SKM-1 treated with dmso at 0.1 percent for 144 hours (cell line): ENCODE data around the gene ALOXE3.

Experiments
- DNase-seq: peaks from one replicate; lab custom pipeline; 2025; ENCODE audit not compliant: unreplicated experiment; lab: John Stamatoyannopoulos, UW

Gene ALOXE3

DNA sequence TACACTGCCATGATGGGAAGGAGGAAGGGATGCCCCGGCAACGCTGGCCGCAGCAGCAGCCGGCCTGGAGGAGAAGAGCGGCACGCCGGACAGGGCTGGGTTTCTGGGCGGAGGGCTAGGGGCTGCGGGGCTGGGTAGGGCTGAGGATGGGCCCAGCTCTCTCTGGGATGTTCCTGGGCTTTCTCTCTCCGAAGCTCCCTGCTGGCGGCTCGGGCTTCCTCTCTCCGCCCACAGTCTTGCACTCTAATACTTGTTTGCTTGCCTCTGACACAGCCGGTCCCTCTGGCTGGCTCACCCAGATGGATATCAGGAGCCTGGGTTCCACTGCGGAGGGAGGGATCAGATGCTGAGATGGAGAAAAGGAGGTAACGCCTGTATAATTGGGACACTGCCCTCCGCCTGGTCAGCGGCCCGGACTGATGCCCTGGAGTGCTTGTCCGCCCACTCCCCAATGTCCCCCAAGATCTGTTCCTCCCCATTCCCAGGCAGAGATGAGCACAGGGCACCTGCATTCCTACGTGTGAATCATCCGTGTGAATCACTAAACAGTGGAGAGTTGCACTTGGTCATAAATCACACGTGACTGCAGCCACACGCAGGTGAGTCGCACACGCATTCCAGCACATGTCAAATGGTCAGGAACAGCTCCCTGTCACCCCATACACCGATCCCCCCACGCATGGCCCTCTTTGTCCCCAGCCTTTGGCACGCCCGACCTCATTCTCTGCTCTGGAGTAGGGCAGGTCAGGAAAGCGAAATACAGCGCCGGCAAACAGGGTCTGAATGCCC is at the start of gene ALOXE3:
TSS of gene ALOXE3 (minus strand) at position 535 of the 789 bp plus-strand sequence. CDS start at position 11, 524 bp downstream.
- no peak for DNase-seq

DNA sequence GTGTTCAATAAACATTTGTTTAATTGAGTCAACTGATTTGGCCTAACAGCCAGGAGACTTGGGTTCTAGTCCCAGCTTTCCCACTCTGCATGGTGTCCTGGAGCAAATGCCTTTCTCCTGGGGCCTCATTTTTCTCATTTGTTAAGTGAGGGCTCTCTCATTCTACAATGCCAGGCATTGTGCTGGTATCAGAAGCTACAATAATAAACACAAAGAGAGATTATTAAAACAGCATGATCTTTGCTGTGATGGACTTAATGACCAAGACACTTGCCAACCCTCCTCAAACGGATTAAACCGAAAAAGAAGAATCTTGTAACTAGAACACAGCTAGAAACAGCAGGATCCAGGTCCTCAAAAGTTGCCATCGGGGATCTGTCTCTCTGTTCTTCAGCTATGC is 49.2 kb upstream of the ALOXE3 start:
- DNase-seq: no peak

DNA sequence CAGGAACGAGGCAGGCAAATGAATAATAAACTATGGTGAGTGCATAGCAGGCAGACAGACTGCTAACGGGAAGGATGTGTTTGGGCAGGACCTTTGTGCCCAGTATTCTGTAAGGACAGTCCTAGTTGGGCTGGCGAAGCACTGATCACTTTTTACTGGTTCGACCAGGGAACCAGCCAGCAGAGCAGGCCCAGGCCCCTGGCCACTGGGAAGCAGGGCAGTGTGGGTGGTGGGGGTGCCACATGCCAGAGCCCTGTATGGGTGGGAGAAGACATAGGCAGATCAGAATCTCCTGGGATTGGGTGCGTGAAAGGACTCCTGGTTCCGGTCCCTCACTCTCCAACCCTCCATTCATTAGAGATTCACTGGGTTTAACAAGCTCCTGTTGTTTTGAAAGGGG is 48.4 kb upstream of the ALOXE3 start:
- no peak for DNase-seq

DNA sequence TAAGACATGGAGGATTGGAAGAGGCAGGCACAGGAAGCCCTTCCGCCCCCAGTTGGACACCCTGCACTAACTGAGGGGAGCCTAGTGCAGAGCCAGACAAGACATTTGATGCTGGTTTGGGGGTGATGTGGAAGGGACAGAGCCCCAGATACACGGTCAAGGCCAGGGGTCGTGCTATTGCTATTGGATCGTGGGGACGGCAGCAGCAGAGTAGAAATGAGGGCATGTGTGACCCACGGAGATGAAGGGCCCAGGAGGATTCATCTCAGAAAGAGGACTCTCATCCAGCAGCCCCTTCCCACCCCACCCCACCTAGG is 46.5 kb upstream of the ALOXE3 start:
- no peak for DNase-seq

DNA sequence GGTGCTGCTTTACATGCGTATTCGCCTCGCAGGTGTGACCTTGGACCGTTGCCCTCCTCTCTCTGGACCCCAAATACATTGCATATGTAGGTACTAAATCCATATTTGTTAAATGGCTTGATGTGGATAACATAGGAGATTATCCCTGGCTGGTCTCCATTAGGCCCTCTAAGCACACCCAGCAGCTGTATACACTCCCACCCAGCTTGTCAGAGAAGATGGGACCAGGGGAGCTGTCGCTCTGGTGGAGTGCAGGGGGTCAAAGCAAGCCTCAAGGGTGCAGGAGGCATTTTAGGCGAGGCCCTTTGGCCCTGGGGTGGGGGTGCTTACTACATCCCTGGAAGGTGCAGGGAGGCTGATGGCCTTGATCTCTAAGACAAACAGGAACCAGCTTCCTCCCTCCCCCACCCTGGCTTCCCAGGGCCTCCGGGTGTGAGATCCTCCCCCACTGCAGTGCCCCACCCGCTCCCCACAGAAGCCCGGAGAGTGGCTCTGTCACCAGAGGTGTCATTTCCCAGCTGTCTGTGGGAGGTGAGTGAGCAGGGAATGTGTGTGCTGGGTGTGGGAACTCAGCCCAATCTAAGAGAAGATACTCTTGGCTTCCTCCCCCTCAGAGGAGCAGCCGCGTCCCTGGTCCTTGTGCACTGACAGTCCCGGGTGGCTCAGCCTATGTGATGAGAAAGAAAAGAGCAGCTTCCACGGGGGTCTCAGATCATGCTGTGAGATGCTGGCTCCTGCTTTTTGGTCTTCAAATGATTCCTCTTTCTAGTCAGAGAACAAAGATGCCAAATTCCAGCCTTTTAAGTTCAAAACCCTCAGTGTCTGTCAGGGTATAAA is 45.9 kb upstream of the ALOXE3 start:
- DNase-seq: peak; percentile 47

DNA sequence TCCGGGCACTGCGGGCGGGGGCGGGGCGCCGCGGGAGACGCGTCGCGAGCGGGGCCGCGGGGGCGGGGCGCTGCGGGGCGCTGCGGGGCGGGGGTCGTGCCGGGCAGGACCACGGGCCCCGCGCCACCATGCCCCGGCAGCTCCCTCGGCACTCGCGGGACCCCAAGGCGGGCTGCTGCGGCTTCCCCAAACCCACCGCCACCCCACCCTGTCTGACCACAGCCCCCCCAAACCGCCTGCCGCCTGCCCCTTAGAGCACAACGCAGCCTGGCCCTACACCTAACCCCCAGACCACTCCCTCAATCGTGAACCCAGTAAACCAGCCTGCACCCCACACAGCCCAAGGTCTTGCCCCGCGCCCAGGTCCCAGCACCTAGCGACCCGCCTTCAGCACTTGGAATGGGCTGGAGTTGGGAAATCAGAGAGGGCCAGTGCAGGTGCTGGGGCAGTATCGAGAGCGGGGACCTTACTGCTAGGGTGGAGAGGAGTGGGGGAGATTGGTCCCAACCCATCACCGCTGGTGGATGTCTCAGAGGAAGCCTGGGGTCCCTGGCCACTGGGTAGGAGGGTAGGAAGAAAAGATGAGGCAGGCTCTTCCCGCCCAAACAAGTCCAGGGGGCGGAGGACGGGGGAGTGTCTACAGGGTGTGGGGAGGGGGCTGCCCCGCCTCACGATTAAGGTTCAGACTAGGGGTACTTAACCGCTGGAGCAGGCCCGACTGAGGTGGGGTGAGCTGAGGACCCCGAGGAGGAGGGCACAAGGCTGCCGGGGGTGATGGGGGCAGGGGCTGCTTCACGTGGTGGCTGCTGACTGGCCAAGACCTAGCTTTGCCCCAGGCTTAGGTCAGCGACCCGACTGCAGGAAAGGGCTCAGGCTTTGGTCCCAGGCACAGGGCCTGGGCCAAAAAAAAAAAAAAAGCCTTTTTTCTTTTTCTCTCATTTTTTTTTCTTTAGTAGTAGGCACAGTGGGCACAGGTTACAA is 45.0 kb upstream of the ALOXE3 start:
- DNase-seq: no peak

DNA sequence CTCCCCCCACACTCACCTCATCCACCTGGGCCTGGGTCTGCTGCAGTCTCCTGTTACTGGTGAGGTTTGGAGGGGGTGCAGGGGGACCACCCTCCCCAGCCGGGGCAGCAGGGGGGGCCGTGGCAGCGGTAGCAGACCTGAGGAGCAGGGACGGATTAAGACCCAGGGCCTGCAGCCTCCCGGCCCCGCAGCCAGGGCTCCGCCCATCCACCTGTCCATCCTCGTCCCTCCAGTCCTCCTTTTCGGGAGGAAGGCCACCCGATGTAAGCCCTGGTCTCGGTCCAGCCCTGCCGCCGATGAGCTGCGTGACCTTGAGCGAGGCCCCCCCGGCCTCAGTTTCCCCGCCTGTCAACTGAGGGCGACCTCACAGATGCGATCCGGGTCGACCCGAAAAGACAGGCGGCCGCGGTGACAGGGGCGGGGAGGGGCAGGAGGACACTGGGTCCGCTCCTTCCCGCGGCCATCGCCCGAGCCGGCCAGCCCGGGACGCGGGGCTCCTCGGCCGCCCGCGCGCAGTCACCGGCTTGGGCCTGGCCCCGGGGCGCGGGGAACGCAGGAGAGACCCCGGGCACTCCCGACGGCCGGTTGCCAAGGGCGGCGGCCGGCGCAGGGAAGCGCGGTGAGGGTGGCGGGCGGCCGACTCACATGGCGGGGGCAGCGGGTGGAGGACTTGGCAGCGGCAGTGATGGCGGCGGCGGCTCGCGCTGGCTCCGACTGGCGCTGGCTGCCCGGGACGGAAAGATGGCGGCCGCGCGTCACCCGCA is 44.1 kb upstream of the ALOXE3 start, which contains the start of gene VAMP2:
TSS of gene VAMP2 (minus strand) at position 716 of the 764 bp plus-strand sequence. CDS start at position 647, 69 bp downstream.
- DNase-seq: no peak

DNA sequence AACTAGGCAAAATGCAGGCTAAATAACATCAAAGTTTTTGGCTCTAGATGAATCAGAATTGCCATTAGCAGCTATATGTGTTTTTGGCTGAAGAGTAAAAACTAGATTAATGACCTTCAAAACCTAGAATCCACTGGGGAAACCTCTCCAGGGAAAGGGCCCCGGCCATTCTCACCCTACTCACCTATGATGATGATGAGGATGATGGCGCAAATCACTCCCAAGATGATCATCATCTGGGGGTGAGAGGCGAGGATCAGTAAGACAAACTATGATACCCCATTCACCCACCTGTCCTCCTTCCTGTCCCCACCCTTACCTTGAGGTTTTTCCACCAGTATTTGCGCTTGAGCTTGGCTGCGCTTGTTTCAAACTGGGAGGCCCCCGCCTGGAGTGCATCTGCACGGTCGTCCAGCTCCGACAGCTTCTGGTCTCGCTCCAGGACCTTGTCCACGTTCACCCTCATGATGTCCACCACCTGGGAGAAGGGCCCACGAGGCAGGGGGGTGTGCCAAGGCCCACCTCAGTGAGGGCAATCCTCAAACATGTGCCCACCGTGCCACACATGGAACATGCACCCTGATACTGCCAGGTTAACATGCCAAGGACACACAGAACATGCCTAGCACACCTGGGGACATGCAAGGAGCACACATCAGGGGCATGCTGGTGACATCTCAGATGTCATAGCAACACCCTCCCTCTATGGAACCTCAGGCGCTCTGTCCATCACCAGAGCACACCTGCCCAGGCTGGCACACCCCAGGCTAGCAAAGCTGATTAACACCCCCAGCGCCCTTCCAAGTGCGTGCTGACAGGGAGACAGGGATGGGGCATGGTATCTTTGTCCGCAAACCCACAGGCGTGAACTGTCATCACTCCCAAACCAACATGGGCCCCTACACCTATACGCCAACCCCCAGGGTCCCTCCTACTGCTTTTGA is 43.2 kb upstream of the ALOXE3 start:
- no peak for DNase-seq

DNA sequence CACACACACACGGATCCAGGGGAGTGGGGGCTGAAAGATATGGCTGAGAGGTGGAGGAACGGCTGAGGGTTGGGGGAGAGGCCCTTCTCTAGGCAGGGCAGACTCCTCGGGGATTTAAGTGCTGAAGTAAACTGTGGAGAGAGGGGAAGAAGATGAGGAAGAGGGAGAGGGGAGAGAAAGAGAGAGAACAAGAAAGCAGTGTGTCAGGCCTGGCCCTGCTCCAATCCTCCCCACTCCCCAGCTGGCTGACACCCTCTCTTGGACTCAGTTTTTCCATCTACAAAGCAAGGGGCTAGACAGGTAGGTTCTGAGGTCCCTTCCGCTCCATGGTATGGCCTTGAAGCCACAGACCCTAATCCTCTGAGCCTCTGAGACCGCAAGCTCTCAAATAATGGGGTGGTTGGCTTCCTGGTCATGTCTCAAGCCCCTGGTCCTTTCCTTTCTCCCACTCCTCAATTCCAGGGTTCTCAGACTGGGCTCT is 42.5 kb upstream of the ALOXE3 start:
- DNase-seq: no peak

DNA sequence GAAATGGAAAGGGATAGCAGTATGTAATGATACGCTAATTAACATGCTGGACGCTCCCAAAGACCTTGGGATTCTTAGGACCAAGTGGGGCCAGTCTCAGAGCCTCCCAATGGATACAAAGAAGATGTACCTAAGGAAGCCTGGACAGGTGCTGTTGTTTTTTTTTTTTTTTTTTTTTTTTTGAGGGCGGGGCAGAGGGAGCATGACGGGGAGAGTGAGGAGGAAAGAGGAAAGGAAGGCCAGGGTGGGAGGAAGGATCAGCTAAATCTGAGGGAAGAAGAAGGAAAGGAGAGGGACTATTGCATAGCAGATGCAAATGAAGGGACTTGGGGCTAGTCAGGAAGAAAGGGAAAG is 41.9 kb upstream of the ALOXE3 start:
- no peak for DNase-seq

DNA sequence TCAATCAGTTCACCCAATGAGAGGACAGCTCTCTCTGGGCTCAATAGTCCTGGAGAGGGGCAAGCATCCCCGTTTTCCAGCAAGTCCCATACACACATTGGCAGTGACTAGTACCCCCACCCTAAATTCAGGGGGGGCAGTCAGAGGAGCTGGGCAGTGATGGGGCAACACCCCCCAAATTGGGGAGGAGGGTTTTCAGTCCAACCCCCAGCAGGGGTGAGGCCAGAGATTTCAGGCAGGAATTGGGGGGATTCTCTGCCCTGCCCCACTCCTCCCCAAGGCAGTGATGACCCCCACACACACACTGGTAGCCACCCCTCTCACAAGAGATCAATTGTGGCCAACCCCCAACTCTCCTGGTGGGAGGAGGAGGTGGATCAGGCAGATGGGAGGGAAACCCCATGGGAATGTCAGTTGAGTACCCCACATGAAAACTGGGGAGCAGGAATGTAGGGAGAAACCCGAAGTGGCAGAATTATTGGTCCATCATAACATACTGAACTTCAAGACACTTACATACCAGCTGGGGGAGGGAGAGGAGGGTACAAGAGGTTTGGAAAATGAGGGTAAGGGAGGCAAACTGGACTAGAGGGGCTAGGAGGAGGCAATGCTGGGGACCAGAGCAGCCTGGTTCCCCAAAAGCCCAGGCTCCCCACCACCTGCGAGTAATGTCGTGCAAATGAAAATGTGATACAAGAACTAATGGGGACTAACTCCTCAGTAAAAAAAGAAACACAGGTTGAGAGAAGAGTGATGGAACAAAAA is 41.3 kb upstream of the ALOXE3 start:
- no peak for DNase-seq

DNA sequence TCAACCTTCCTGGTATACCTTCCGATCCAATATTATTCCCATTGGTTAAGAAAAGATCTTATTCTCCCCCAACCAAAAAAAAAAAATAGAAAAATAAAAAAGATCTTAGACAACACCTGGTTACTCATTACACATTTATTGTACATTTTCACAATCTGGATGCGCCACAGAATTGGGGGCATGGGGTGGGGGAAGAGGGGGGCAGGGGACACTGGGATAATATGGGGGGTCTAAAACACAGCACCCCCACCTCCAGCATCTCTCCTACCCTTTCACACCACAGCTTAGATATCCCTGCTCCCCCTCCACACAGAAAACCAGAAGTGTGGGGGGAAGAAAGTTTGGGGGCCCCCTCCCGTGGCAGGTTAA is 40.7 kb upstream of the ALOXE3 start:
- no peak for DNase-seq

DNA sequence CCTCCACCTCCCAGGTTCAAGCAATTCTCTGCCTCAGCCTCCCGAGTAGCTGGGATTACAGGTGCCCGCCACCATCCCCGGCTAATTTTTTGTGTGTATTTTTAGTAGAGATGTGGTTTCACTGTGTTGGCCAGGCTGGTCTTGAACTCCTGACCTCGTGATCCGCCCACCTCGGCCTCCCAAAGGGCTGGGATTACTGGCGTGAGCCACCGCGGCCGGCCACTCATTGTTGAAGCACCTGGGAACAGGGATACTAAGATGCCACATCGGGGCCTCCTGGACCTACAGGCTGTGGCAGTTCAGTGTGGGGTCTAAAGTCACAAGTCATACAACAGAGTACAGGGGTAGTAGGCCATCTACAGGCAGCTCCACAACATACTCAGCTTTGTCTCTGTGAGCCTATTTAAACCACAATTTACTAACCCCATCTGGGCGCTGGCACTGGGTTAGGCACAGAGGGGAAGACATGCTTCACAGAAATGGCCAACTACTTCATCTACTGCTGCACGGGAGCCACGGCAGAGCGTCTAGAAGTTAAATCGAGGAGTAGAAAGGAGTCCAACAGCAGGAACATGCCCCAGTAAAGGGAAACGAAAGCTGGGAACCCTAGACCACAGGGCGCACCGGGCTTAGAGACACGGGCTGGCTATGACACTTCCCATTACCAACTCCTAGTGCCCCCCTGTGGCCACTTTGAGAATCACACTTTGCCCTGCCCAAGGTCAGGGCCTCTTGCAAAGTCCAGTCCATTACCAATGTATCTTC is 40.1 kb upstream of the ALOXE3 start:
- DNase-seq: peak; percentile 35

DNA sequence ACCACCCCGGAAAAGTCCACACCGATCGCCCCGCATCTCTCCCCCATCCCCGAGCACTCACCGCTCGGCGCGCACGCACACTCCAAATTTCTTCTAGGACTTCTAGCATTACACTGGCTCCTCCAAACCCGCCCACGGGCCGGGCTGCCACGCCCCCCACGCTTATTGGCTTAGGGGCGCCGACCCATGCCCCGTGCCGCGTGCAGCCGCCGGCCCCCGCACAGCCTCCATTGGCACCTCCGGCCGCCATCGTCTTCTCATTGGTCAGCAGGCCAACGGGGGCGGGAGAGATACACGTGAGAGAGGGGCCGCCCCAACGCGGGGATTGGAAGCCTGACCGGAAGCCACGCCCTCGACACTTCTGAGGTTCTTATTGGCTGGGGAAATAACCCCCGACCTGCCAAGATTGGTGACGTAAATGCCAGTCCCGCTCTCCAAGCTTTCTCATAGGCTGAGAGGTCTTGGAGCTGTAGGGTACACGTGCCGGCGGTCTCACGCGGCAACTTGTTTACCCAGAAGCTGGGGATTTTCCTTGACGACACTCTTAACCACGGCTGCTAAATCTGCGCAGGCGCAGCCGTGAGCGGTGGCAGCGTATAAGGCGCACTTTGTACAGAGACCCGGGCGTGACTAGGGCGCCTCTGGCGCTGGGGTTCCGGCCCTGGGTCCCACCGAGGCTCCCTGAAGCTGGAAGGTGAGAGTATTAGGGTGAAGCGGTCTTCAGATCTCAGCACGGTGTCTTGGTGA is 38.1 kb upstream of the ALOXE3 start:
- DNase-seq: peak; percentile 95

DNA sequence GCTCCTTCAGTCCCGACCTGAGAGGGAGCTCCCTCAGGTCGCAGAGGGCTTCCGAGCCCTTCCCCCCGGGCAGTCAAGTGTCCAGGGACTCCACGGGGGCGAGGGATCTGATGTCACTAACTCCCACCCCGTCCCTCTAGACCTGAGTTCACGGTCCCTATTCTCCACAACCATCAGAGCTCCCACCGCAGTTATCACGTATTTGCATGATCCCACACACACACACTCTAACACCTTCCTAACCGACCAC is 37.6 kb upstream of the ALOXE3 start:
- no peak for DNase-seq

DNA sequence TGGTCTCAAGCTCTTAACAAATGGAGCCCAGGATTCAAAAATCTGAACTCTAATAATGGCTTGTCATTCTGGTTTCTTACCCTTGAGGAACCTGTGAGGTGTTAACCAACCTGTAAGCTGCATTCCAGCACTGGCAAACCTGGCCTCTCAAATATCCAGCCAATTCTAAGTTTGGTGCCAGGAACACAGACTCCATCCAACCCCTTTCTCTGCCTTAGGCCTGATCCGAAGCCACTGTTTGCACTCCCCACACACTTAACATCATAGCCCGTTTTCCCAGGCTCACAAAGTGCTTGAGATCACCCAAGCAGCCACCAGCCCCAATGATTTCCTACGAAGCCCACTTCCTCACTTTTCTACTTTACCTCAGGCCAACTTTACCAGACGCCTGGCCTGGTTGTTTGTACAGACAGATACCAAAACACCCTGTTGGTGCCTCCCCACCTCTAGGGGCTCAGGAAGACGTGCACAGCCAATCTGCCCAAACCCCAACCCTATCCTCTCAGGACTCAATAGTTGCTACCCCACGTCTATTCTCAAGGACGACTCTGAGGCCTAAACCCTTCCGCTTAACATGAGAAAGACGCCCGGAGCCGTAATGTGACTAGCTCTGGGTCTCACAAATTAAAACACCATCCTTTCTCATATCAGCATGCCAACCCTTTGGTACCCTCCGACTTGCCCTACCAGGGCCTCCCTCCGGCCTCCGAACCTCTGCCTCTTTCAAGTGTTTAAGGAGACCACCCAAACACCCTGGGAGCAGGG is 37.1 kb upstream of the ALOXE3 start:
- DNase-seq: no peak
